Measurements from ENCODE around the gene ZMPSTE24. TPM values are rescaled to one million over a fixed set of nuclear protein-coding genes. Genes with fewer than 3 reads are reported as not detected.

Gene ZMPSTE24
- total and polyA plus RNA-seq, 10 of the 15 experiments (the other 5 are each of a cell fraction or from before 2014, with no cell fraction given): 21.5 to 84.4 (median 43.6) TPM

DNA sequence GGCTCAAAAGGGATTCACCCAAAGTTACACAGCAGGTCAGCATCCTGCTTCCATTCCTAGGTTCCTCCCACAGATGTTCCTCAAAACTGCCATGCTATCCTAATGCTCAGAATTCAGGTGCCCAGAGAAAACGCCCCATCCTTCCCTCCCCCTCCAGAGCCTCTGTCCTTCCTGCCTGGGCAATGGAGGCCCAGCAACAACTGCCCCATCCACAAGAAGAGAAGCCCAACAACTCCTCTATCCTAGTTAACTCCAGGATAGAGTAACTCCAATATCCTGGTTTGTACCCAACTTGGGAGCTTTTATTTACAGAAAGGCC is 42.2 kb downstream of the ZMPSTE24 start:
- no peaks in the 10 kb centered on the region for H3K4me1 ChIP-seq (ENCODE audit: control insufficient read depth, insufficient read depth, low read length)
- H3K79me2 ChIP-seq (ENCODE audit: control insufficient read depth, insufficient read depth, low read length): no peaks in the 10 kb centered on the region
- H3K27me3 ChIP-seq (replicated peaks in 1 of 2; ENCODE audit: control insufficient read depth in 2 of 2, insufficient read depth in 2 of 2, low read length in 1 of 2): no peaks in the 10 kb centered on the region
- POLR2A ChIA-PET: interaction anchor here (0.7 to 1.2 kb wide), 2 partner anchors 11 to 104 kb away, joined by 4 to 5 read pairs; no protein-coding TSS in a partner anchor
- WGBS (ENCODE audit: insufficient coverage, insufficient replicate concordance, low lambda C conversion rate, missing lambda C conversion rate): 11% methylated on average over 1 of the region's 1 CpG
- peaks cover 0 to 2% of the 10 kb centered on the region in 2 experiments; a peak in 2 of 4 replicates for H3K36me3 ChIP-seq (ENCODE audit: control insufficient read depth in 2 of 2, insufficient read depth in 2 of 2, low read length in 1 of 2)
- H3K4me3 ChIP-seq: no peak overlapping the region
- TF ChIP-seq CBFB (IDR thresholded peaks at IDR 0.05; ENCODE audit: low read depth): no peak
- TF ChIP-seq NFIC (IDR thresholded peaks at IDR 0.05; ENCODE audit: low read depth, low read length): no peak
- TF ChIP-seq SPI1 (IDR thresholded peaks at IDR 0.05; ENCODE audit: borderline replicate concordance, insufficient read depth, low read depth, low read length): no peak
- TF ChIP-seq, protein P1, sequence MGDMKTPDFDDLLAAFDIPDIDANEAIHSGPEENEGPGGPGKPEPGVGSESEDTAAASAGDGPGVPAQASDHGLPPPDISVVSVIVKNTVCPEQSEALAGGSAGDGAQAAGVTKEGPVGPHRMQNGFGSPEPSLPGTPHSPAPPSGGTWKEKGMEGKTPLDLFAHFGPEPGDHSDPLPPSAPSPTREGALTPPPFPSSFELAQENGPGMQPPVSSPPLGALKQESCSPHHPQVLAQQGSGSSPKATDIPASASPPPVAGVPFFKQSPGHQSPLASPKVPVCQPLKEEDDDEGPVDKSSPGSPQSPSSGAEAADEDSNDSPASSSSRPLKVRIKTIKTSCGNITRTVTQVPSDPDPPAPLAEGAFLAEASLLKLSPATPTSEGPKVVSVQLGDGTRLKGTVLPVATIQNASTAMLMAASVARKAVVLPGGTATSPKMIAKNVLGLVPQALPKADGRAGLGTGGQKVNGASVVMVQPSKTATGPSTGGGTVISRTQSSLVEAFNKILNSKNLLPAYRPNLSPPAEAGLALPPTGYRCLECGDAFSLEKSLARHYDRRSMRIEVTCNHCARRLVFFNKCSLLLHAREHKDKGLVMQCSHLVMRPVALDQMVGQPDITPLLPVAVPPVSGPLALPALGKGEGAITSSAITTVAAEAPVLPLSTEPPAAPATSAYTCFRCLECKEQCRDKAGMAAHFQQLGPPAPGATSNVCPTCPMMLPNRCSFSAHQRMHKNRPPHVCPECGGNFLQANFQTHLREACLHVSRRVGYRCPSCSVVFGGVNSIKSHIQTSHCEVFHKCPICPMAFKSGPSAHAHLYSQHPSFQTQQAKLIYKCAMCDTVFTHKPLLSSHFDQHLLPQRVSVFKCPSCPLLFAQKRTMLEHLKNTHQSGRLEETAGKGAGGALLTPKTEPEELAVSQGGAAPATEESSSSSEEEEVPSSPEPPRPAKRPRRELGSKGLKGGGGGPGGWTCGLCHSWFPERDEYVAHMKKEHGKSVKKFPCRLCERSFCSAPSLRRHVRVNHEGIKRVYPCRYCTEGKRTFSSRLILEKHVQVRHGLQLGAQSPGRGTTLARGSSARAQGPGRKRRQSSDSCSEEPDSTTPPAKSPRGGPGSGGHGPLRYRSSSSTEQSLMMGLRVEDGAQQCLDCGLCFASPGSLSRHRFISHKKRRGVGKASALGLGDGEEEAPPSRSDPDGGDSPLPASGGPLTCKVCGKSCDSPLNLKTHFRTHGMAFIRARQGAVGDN (IDR thresholded peaks at IDR 0.05): no peak
- TF ChIP-seq ZNF622 (IDR thresholded peaks at IDR 0.05): no peak
- no peak for TF ChIP-seq RBBP5 (conservative IDR thresholded peaks at IDR 0.05)
- no peak for TF ChIP-seq MTA2 (IDR thresholded peaks at IDR 0.05; ENCODE audit: low read depth)
- TF ChIP-seq JUND (IDR thresholded peaks at IDR 0.05; ENCODE audit: low read depth, low read length): no peak
- no peak for TF ChIP-seq BACH1 (IDR thresholded peaks at IDR 0.05; ENCODE audit: borderline replicate concordance)
- TF ChIP-seq ZSCAN29 (IDR thresholded peaks at IDR 0.05): no peak
- TF ChIP-seq IKZF1 (conservative IDR thresholded peaks at IDR 0.05): no peak
- TF ChIP-seq TCF7 (IDR thresholded peaks at IDR 0.05; ENCODE audit: borderline replicate concordance): no peak
- TF ChIP-seq WRNIP1 (IDR thresholded peaks at IDR 0.05; ENCODE audit: borderline replicate concordance, low read depth, low read length): no peak
- no peak for TF ChIP-seq SMC3 (IDR thresholded peaks at IDR 0.05; ENCODE audit: borderline replicate concordance, low read length)
- no peak for TF ChIP-seq SMAD5 (IDR thresholded peaks at IDR 0.05; ENCODE audit: low read depth)
- TF ChIP-seq FOXK2 (IDR thresholded peaks at IDR 0.05): no peak
- TF ChIP-seq, protein P2, sequence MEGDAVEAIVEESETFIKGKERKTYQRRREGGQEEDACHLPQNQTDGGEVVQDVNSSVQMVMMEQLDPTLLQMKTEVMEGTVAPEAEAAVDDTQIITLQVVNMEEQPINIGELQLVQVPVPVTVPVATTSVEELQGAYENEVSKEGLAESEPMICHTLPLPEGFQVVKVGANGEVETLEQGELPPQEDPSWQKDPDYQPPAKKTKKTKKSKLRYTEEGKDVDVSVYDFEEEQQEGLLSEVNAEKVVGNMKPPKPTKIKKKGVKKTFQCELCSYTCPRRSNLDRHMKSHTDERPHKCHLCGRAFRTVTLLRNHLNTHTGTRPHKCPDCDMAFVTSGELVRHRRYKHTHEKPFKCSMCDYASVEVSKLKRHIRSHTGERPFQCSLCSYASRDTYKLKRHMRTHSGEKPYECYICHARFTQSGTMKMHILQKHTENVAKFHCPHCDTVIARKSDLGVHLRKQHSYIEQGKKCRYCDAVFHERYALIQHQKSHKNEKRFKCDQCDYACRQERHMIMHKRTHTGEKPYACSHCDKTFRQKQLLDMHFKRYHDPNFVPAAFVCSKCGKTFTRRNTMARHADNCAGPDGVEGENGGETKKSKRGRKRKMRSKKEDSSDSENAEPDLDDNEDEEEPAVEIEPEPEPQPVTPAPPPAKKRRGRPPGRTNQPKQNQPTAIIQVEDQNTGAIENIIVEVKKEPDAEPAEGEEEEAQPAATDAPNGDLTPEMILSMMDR (IDR thresholded peaks at IDR 0.05 in 2 of 3, conservative IDR thresholded peaks at IDR 0.05 in 1 of 3; ENCODE audit: control insufficient read depth in 2 of 3, extremely low read depth in 1 of 3, insufficient read depth in 1 of 3, low read depth in 3 of 3, low read length in 3 of 3): no peak
- no peak for TF ChIP-seq IKZF2 (IDR thresholded peaks at IDR 0.05)
- FAIRE-seq: no peak
- CTCF ChIA-PET: interaction anchor here (0.9 to 2.4 kb wide), 2 partner anchors 147 to 156 kb away, joined by 5 to 6 read pairs; no protein-coding TSS in a partner anchor
- in situ Hi-C loops (cut with MboI): no loop called here
- no peak overlapping the region for H3K9ac ChIP-seq (ENCODE audit: control insufficient read depth, insufficient read depth, low read length)
- RAD21 ChIA-PET (ENCODE audit: unreplicated experiment): interaction anchor here (0.6 kb wide), 1 partner anchor 163 kb away, joined by 3 read pairs; no protein-coding TSS in a partner anchor
- no peak overlapping the region for H3K27ac ChIP-seq (ENCODE audit: control insufficient read depth, insufficient read depth)
- no peaks in the 10 kb centered on the region for H3K9me3 ChIP-seq (replicated peaks; ENCODE audit: control insufficient read depth, insufficient read depth, low read length)
- SMC1A ChIA-PET (ENCODE audit: uncharacterized antibody, unreplicated experiment): interaction anchor here (0.6 to 1.3 kb wide), 2 partner anchors 147 to 156 kb away, joined by 3 to 4 read pairs; no protein-coding TSS in a partner anchor
- no peak overlapping the region for H3K4me2 ChIP-seq (ENCODE audit: control insufficient read depth, insufficient read depth)
- intact Hi-C loops (cut with micrococcal nuclease; ENCODE audit: unreplicated experiment): no loop called here
- H2AFZ ChIP-seq (ENCODE audit: control insufficient read depth, low read depth, low read length): no peak overlapping the region
- DNase-seq (ENCODE audit: low read depth, low spot score): no peak
- H4K20me1 ChIP-seq (ENCODE audit: control insufficient read depth, insufficient read depth): no peaks in the 10 kb centered on the region
- no TSS peak for BruUV-seq (replicated peaks)
- ATAC-seq: no peak
